H1 (cell line): Measurements from ENCODE around the gene FAM53A. TPM values are rescaled to one million over a fixed set of nuclear protein-coding genes. Genes with fewer than 3 reads are reported as not detected.

ENCODE experiments used
- EP300 ChIP-seq, 2 experiments: IDR thresholded peaks; 1 replicate in 1 of 2; 2 replicates in 1 of 2; pipeline ENCODE4 v1.6.1; 2011 to 2012; ENCODE audit warnings: low read depth in 2 of 2, low read length in 2 of 2, mild to moderate bottlenecking in 2 of 2, borderline replicate concordance in 1 of 2, inconsistent platforms in 1 of 2, moderate library complexity in 1 of 2
- polyA plus RNA-seq, 7 experiments: library from polyadenylated mRNA; depleted of rRNA in 3 of 7; stranded (reverse) in 5 of 7; unstranded in 2 of 7; fragments of >200 nt in 5 of 7; fragments of 200-250 nt in 2 of 7; gene quantifications; 1 replicate in 5 of 7; 2 replicates in 1 of 7; 4 replicates in 1 of 7; pipeline versions ENCODE4 v1.2.1 to v1.2.3, GENCODE V29; 2011 to 2013; ENCODE audit warnings: missing spikeins in 2 of 7, mixed read lengths in 2 of 7
- total RNA-seq: library from RNA; stranded (reverse); fragmentation: NEBNext Ultra II Directional; extraction: Animal tissue kit (Norgen Biotek cat#: 25700); gene quantifications from 2 replicates; pipeline ENCODE4 v1.2.1, GENCODE V29; 2021

Gene FAM53A
- total and polyA plus RNA-seq, 2 of the 8 experiments (the other 6 are each of a cell fraction or from before 2014, with no cell fraction given), result 1.9 to 2.0 TPM

DNA sequence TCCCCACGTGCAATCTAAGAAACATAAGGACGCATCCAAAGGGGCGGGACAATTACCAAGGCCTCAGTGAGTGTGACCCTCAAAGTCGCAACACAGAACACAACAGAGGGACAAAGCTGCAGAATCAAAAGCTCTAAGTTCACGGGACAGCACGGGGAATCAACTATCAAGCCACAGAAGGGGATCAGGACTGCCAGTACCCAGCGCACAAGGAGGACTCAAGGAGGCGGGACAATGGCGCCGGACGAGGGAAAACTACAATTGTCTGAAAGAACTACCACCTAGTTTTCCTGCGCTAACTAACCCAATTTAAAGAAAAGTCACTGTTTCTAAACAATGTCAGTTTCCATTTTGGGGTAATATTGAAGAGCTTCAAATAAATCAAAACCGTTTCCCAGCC, 1.3 kb downstream of the FAM53A start (continued):
- TF ChIP-seq EP300 (IDR thresholded peaks at IDR 0.05; ENCODE audit: borderline replicate concordance in 1 of 2, low read depth in 2 of 2, low read length in 2 of 2), result no peak
